HepG2 (cell line): ENCODE measurements around the gene TMEM167B.

Experiments
- FOXK1 ChIP-seq: sonication (generic); formaldehyde crosslinking; IDR thresholded peaks from 2 replicates; pipeline ENCODE4 v1.4.0; 2020; ENCODE audit warnings: low read depth, missing genetic modification reagents, borderline replicate concordance
- NFIC ChIP-seq: IDR thresholded peaks from 2 replicates; pipeline ENCODE4 v1.6.1; 2012; ENCODE audit warnings: mild to moderate bottlenecking, low read length, inconsistent platforms
- POLR2A ChIP-seq, 2 experiments: IDR thresholded peaks; 2 replicates each; pipeline ENCODE4 v1.6.1; 2011; ENCODE audit warnings: low read depth in 2 of 2, low read length in 2 of 2, mild to moderate bottlenecking in 1 of 2, moderate library complexity in 1 of 2; ENCODE audit not compliant: insufficient read depth in 1 of 2
- RARA ChIP-seq: IDR thresholded peaks from 2 replicates; pipeline ENCODE4 v1.6.1; 2016; ENCODE audit warnings: missing genetic modification reagents, missing compliant biosample characterization
- SRF ChIP-seq: IDR thresholded peaks from 2 replicates; pipeline ENCODE4 v1.6.1; 2011; ENCODE audit warnings: mild to moderate bottlenecking, low read depth, low read length, moderate library complexity
- ZBTB38 ChIP-seq: sonication (generic); formaldehyde crosslinking; IDR thresholded peaks from 2 replicates; pipeline ENCODE4 v1.5.1; 2020; ENCODE audit warnings: mild to moderate bottlenecking, missing genetic modification reagents
- ZNF274 ChIP-seq: sonication (generic); formaldehyde crosslinking; IDR thresholded peaks from 2 replicates; pipeline ENCODE4 v1.5.1; 2020; ENCODE audit warnings: mild to moderate bottlenecking, missing genetic modification reagents
- TF ChIP-seq, protein P1 (sequence below): sonication (generic); formaldehyde crosslinking; IDR thresholded peaks from 2 replicates; pipeline ENCODE4 v1.4.0; 2020; ENCODE audit warnings: missing genetic modification reagents
- TF ChIP-seq, protein P2 (sequence below): sonication (generic); formaldehyde crosslinking; IDR thresholded peaks from 2 replicates; pipeline ENCODE4 v1.4.0; 2020; ENCODE audit warnings: missing genetic modification reagents, borderline replicate concordance

DNA sequence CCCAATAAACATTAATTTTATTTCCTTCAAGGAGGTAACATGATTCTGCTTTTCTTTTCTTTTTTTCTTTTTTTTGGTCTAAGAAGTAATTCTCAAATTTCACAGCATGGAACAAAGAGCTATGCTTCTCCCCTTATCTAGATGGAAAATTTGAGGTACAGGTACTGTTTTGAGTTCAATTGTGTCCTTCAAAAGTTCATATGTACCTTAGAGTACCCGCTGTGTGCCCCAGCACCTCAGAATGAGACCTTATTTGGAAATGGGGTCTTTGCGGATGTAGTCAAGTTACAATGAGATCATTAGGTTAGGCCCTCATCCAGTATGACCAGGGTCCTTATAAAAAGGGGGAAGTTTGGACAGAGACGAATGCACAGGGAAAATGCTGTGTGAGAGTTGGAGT lies 45.4 kb downstream of the TMEM167B start:
- TF ChIP-seq, protein P1, sequence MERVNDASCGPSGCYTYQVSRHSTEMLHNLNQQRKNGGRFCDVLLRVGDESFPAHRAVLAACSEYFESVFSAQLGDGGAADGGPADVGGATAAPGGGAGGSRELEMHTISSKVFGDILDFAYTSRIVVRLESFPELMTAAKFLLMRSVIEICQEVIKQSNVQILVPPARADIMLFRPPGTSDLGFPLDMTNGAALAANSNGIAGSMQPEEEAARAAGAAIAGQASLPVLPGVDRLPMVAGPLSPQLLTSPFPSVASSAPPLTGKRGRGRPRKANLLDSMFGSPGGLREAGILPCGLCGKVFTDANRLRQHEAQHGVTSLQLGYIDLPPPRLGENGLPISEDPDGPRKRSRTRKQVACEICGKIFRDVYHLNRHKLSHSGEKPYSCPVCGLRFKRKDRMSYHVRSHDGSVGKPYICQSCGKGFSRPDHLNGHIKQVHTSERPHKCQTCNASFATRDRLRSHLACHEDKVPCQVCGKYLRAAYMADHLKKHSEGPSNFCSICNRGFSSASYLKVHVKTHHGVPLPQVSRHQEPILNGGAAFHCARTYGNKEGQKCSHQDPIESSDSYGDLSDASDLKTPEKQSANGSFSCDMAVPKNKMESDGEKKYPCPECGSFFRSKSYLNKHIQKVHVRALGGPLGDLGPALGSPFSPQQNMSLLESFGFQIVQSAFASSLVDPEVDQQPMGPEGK (CRISPR knock-in tag): no peak
- no peak for TF ChIP-seq POLR2A (IDR thresholded peaks at IDR 0.05; ENCODE audit: insufficient read depth in 1 of 2, low read depth in 2 of 2, low read length in 2 of 2)
- TF ChIP-seq RARA (CRISPR knock-in tag): no peak
- TF ChIP-seq, protein P2, sequence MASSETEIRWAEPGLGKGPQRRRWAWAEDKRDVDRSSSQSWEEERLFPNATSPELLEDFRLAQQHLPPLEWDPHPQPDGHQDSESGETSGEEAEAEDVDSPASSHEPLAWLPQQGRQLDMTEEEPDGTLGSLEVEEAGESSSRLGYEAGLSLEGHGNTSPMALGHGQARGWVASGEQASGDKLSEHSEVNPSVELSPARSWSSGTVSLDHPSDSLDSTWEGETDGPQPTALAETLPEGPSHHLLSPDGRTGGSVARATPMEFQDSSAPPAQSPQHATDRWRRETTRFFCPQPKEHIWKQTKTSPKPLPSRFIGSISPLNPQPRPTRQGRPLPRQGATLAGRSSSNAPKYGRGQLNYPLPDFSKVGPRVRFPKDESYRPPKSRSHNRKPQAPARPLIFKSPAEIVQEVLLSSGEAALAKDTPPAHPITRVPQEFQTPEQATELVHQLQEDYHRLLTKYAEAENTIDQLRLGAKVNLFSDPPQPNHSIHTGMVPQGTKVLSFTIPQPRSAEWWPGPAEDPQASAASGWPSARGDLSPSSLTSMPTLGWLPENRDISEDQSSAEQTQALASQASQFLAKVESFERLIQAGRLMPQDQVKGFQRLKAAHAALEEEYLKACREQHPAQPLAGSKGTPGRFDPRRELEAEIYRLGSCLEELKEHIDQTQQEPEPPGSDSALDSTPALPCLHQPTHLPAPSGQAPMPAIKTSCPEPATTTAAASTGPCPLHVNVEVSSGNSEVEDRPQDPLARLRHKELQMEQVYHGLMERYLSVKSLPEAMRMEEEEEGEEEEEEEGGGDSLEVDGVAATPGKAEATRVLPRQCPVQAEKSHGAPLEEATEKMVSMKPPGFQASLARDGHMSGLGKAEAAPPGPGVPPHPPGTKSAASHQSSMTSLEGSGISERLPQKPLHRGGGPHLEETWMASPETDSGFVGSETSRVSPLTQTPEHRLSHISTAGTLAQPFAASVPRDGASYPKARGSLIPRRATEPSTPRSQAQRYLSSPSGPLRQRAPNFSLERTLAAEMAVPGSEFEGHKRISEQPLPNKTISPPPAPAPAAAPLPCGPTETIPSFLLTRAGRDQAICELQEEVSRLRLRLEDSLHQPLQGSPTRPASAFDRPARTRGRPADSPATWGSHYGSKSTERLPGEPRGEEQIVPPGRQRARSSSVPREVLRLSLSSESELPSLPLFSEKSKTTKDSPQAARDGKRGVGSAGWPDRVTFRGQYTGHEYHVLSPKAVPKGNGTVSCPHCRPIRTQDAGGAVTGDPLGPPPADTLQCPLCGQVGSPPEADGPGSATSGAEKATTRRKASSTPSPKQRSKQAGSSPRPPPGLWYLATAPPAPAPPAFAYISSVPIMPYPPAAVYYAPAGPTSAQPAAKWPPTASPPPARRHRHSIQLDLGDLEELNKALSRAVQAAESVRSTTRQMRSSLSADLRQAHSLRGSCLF (CRISPR knock-in tag): no peak
- TF ChIP-seq ZBTB38 (CRISPR knock-in tag): no peak
- no peak for TF ChIP-seq FOXK1 (CRISPR knock-in tag)
- TF ChIP-seq ZNF274 (CRISPR knock-in tag): no peak
- no peak for TF ChIP-seq SRF
- no peak for TF ChIP-seq NFIC
